GM12872 (cell line): ENCODE data around the gene NDUFS2.
A peak's percentile ranks its signal among the peaks of the same experiment; 100 is the strongest.

Experiments
- TF ChIP-seq, protein P1 (sequence below): IDR thresholded peaks from 3 replicates; pipeline ENCODE4 v1.5.1; 2011; ENCODE audit warnings: low read depth, mild to moderate bottlenecking, low read length, moderate library complexity; ENCODE audit not compliant: insufficient read depth

Gene NDUFS2

DNA sequence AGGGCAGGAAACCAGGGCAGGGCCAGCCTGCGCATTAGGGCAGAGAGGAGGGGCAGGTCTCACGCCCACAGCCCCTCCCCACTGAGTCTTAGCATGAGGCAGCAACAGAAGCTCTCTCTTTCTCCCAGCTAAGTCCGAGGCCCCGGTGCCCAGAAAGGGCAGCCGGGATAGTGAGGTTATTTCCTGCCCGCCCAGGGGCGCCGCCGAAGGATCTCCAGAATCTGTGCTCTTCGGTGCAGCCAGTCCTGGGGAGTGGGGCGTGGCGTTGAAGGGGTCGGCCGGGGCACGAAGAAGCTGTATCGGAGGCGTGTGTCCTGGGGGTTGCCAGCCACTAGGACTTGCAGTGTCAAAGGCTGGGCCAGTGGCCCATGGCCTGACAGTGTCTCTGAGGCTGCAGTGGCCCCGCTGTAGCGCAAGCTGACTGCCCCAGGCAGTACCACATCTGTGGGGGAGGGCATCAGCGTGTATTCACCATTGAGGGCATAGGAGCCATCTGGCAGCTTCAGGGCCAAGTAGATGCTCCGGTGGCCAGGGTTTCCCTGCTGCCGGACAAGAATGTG, 11.1 kb upstream of the NDUFS2 start:
- TF ChIP-seq, protein P1, sequence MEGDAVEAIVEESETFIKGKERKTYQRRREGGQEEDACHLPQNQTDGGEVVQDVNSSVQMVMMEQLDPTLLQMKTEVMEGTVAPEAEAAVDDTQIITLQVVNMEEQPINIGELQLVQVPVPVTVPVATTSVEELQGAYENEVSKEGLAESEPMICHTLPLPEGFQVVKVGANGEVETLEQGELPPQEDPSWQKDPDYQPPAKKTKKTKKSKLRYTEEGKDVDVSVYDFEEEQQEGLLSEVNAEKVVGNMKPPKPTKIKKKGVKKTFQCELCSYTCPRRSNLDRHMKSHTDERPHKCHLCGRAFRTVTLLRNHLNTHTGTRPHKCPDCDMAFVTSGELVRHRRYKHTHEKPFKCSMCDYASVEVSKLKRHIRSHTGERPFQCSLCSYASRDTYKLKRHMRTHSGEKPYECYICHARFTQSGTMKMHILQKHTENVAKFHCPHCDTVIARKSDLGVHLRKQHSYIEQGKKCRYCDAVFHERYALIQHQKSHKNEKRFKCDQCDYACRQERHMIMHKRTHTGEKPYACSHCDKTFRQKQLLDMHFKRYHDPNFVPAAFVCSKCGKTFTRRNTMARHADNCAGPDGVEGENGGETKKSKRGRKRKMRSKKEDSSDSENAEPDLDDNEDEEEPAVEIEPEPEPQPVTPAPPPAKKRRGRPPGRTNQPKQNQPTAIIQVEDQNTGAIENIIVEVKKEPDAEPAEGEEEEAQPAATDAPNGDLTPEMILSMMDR = no peak

DNA sequence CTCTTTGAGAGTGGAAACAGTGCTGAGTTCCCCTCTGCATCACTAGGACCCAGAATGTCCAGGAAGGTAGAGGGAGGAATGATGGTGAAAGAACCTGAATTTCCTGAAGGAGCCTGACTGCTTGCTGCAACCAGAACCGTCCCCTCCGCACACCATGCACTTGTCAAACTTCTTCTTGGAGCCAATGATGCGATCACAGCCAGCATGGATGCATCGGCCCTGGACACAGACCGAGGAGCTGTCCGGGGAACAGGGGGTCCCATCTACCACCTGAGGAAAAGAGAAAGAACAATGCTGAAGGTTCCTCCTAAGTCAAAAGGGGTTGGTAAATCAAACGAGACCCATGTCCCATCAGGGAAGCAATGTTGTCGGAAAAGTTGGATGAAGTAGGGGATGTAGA, 10.2 kb upstream of the NDUFS2 start:
- TF ChIP-seq, protein P1 = no peak

DNA sequence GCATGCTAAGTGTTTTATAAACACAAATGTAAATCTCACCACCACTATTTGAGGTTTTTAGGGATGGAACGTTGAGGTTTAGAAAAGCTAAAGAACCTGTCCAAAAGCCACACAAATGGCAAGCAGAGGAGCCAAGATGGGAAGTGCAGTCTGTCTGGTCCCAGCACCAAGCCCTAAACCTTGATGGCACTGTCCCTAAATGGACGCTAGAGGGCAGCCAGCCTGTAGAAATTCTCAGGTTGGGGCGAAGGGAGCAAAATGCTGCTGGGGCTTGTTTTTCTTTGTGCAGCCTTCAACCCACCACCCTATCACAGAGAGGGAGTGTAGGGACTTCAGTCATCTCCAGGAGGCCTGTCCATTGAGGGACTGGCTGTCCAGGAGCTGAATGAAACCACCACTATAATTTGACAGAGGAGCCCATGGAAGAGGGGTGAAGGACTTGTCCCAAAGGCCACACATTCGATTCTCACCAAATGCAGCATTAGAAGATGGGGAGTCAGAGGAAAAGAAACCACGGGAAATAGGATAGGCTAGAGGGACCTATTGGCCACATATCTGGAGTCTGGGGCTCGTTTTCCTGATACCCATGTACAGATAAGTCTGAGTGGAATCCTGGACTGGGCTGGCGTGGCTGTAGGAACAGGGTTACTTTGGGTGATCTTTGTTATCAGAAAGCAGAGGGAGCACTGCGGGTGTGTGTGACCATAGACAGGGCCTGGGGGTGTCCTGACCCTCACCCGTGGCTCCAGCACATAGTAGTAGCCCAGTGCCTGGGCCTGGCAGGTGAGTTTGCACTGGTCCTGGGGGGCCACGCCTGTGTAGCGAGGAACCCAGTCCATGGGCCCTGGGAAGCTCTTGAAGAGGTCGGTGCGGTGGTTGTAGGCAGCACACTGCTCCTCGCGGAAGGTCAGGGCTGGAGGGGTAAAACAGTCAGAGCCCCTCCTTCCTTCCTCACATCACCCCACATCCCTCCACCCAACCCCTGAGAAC, 9.4 kb upstream of the NDUFS2 start:
- TF ChIP-seq, protein P1 = peak; percentile 97

DNA sequence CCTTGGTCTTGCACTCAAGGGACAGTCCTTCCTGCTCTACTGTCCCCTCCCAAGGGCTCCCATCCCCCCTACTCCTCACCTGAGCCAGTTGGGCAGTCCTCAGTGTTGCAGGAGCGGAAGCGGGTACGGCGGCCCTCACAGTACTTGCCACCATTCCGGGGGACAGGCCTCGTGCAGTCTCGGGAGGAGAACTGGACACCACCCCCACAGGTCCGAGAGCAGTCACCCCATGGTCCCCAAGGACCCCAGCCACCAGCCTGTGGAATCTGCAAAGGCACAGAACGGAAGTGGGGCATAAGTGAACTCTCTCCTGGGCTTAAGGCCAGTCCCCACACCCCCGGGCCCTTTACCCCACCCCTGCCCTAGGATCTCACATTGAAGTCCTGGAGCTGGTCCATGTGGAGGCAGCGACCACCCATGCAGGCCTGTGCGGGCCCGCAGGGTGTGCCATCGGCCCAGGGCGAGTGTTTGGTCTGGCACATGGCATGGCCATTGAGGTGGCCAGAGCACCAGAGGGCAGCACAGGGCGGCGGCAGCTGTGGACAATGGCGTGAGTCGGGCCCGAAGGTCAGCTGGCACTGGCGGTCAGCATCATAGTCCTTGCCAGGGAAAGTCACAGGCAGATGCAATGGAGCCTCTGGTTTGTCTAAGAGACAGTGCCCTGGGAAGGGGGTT, 8.5 kb upstream of the NDUFS2 start:
- TF ChIP-seq, protein P1 = no peak

DNA sequence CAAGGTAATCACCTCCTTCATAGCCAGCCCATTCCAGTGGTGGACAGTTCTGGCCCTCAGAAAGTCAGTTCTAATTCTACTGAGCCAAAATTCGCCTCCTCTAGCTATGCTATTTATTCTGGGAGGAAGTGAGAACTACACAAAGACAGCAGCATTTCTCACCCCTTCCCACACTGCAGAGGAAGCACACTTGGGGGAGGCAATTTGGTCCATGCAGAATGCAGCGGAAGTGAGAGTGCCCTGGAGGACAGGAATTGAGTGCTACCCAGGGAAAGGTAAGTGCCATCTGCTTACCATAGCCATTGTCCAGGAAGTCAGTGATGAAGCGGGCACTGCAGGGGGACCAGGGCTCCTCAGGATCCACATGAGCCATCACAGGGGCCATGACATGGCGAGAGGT, 7.0 kb upstream of the NDUFS2 start:
- TF ChIP-seq, protein P1 = no peak

DNA sequence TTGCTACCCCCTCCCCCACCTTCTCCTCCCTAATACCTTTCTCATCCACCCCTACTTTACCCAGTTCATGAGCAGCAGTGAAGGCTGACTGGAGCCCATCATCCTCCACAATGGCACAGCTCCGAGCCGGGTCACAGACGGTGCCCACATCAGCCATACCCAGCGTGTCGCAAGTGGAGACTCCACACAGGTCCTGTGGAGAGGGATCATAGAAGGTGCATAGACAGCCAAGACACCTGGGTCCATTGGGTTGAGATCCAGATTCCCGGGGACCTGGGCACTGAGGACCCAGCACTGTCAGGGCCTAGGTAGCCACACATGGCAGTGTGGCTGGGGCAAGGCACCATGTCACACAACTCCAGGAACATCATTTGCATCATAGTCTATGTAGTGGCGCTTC, 6.1 kb upstream of the NDUFS2 start:
- TF ChIP-seq, protein P1 = no peak
